HG02852 (cell line): ENCODE measurements around the gene GPNMB.
"Not testable (repeated sequence)": the region's sequence is repeated elsewhere in the genome, so short reads cannot be mapped to it uniquely, and the experiment has no call there.

ENCODE experiments used
- ATAC-seq: cut with Tn5 transposase; IDR thresholded peaks from one replicate; pipeline ENCODE4 v1.9.1; 2021; ENCODE audit warnings: mild to moderate bottlenecking, moderate library complexity; ENCODE audit not compliant: unreplicated experiment

Gene GPNMB

DNA sequence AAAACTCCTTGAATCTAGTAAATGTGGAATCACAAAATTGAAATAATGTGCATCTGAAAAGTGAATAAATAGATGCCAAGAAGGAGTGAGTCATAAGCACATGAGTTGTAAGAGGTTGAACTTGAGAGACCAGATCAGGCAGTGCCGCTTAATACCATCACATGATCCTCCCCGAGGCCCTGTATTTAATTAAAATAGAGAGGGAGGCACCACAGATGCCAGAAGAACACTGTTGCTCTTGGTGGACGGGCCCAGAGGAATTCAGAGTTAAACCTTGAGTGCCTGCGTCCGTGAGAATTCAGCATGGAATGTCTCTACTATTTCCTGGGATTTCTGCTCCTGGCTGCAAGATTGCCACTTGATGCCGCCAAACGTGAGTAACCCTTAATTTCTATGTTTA lies at the start of gene GPNMB:
Gene GPNMB (plus strand): TSS at position 221 of the 400 bp plus-strand sequence. CDS start 83 bp downstream, at position 304.
- ATAC-seq = no peak

- ATAC-seq = not testable (repeated sequence)
Observed at GRCh38 chr7:23197745-23198144, 48.8 kb upstream of the GPNMB start.

GRCh38 chr7:23200331-23200730 lies 46.2 kb upstream of the GPNMB start:
- no peak for ATAC-seq

GRCh38 chr7:23204241-23204640 lies 42.3 kb upstream of the GPNMB start:
- no peak for ATAC-seq

DNA sequence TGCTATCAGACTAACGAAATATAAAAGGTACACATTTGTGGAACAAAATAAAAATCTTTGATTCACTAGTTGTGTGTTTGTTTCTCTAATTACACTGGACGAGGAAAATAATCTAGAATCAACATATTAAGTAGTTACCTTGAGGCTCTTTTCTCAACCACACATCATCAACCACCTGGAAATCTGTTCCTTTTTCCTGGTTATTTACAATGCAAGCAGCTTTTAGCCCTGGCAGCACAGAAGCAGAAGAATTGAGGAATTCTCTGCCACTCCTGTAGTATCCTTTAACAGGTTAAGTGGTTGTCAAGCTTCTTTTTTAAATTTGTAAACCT lies 41.0 kb upstream of the GPNMB start:
- no peak for ATAC-seq

GRCh38 chr7:23205909-23206767 lies 40.4 kb upstream of the GPNMB start:
- peak; percentile 75 for ATAC-seq

DNA sequence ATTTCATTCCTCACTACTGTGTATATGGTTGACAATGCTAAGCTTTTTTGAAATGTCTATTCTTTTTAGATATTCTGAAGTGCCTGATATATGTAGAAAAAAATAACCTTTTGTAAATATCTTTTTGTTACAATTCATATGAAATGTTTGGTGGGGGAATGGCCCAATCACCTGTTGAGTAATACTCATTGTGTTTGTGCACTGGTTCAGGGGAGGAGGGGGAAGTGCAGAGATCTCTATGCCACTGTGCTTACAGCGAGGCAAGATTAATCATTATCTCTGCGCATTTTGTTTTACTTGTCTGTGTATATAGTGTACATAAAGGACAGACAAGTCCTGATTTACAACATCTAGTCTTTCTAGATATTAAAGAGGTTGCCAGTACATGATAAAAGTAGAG lies 39.6 kb upstream of the GPNMB start:
- ATAC-seq = no peak

- no peak for ATAC-seq
Observed at GRCh38 chr7:23207884-23208283, 38.7 kb upstream of the GPNMB start.

DNA sequence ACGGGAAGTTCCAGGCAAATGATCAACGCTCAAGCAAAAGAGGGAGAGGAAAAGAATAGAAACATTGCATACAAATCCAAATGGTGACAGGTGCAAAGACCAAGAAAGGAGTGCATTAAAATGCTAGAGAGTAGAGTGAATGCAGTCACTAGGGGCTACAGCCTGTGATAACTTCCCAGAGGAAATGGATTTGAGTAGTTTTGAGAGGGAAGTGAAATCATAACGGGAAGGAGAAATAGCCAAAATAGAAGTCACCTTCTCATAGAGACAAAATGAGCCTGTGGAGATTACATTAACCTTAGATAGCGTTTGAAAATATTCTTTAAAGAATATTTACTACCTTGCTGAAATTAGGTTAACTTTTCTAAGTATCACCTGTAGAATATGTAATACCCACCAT lies 38.3 kb upstream of the GPNMB start:
- ATAC-seq = no peak

DNA sequence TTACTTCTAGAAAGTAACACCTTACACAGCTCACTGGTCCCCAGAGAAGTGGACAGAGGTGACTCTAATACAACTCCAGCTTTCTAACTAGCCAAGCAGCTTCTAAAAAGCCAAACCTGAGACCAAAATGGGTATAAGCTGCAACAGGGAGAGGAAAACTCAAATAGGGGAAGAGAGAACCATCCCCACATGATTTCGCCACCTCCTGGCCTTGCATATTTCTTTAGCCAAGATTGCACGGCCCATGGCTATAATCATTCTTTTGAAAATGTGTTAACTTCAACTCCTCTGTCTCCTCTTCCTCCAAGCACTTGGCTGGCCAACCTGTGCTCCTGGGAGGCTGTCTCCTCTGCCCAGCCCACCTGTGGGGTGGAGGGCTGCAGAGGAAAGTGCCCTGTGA lies 36.1 kb upstream of the GPNMB start:
- ATAC-seq = no peak

DNA sequence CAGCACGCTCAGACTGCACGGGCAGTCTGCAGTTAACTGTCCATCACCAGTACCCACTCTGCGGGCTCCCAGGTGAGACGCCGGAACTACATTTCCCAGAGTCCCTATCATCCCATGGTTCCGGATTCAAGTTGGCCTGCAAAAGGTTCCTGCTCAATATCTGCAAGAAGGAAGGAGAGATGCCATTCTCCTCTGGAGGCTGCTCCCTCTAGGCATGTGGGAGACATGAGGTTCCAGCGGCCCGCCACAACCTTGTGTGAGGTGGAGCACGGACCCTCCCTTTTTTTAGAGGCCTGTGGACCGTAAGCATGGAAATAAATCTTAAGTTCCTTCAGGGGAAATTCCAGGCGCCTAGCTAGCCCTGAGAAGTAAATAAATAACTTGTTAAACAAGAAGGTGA lies 35.0 kb upstream of the GPNMB start:
- ATAC-seq = no peak

GRCh38 chr7:23212395-23212794 lies 34.2 kb upstream of the GPNMB start:
- ATAC-seq = no peak

- ATAC-seq = no peak
Observed at GRCh38 chr7:23212841-23213240, 33.7 kb upstream of the GPNMB start.

DNA sequence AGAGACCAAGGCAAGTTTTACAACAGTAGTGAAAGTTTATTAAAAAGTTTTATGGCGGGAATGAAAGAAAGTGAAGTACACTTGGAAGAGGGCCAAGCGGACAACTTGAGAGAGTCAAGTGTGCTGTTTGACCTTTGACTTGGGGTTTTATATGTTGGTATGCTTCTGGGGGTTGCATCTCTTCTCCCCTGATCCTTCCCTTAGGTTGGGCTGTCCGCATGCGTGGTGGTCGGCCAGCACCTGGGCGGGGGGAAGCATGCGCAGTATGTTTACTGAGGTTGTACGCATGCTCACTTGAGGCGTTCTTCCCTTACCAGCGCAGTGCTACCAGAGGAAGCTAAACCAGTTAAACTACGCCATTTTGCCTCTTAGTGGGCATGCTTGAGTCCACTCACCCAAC lies 32.8 kb upstream of the GPNMB start:
- ATAC-seq = no peak

DNA sequence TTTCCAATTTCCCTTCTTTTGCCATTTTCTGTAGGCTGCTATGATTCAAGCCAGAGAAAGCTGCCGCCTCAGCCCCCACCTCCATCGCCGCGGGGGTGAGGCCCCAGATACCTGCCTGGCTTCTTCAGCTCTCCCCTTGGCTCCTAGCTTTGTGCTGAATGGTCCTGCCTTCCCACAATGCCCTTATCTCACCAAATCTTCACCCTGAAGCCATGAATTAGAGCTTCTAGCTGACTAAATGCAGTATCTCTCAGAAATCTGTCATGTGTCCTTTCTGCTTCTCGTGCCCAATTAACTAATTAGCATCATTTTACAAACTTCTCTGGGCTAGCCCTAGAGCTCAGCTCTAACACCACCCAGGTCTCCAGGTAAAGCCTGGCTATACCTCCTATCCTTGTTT lies 32.2 kb upstream of the GPNMB start:
- ATAC-seq = no peak

- no peak for ATAC-seq
Observed at GRCh38 chr7:23214938-23215337, 31.6 kb upstream of the GPNMB start.

GRCh38 chr7:23216021-23216420 lies 30.6 kb upstream of the GPNMB start:
- no peak for ATAC-seq

DNA sequence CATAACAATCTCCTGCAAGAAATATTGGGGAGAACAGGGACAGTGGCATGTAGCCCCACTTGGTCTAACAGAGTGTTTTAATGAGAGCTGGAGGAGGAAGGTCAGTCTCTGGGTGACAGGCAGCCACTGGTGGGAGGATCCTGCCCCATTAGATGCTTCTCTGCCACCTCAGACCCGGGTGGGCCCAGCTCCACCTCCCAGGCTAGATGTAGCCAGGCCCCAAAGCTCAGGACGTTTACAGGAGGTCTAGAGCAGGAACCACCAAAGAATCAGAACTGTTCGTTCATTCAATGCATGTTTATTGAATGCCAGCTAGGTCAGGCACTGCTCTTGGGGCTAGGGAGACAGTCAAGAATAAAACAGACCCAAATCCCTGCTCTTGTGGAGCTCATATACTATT lies 28.4 kb upstream of the GPNMB start:
- ATAC-seq = no peak

DNA sequence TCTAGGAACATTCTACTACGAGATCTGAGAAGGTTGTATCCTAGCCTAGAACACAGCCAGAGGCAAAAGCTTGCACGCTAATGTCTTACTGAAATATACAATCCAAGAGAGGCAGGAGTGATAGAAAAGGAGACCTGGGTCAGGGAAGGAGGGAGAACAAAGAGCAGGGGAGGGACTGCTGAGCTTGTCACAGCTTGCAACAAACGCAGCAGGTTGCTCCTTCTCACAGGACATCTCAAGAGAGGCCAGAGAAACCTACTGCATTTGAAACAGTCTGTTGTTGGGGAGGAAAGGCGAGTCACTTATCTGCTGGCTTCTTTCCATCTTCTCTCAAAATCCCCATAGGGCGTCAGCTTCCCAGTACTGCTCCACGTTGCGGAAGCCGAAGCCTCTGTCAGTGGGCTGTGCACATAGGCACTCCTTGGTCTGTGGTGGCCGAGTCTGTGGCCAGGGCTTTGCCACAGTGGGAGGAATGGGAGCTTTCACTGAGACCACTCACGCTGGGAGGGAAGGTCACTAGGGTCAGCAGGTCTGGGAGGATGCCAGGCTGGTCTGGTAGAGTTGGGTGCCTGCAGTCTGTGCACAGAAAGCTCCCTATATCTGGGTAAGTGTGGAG lies 25.8 kb upstream of the GPNMB start:
- no peak for ATAC-seq

DNA sequence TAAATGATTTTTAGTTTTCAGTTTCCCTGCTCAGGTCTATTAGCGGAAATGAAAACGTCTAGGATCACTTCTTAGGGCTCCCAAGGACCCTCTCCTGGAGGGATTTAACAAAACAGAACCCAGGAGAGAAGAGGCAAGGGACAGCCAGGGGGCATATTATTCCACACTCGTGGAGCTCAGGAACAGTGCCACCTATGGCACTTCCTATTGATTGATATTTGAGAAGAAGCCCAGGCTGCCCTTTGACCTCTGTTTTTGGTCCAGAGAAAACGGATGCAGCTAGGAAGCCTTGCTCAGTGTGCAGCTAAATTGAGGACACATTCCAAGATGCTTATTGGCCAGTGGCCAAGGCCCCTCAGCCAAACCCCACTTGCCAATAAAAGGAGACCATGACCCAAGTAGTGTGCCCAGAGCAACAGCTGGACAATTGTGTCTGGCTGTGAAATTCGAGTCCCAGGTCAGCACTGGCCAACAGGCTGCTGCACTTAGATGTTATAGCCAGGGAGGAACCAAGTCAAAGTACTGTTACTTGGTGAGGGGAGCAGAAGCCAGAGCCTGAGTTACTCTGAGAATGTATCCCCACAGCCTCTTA lies 24.0 kb upstream of the GPNMB start:
- no peak for ATAC-seq

- not testable (repeated sequence) for ATAC-seq
Observed at GRCh38 chr7:23224364-23224763, 22.2 kb upstream of the GPNMB start.

GRCh38 chr7:23226844-23227450 lies 19.6 kb upstream of the GPNMB start:
- no peak for ATAC-seq
